RPMI7951 (cell line): Measurements from ENCODE around the gene FOXE3. TPM values are rescaled to one million over a fixed set of nuclear protein-coding genes. Genes with fewer than 3 reads are reported as not detected.

Experiments
- DNase-seq: peaks from one replicate; pipeline ENCODE4 v3.0.0-alpha.2; 2012; ENCODE audit warnings: low read depth
- total RNA-seq: library from RNA; depleted of rRNA; stranded (reverse); fragments of >200 nt; shearing (Covaris generic); gene quantifications from 2 replicates; pipeline ENCODE4 v1.2.3, GENCODE V29; 2014; rRNA removed

The FOXE3 gene
- total RNA-seq, result not detected in 2 replicates

GRCh38 chr1:47415728-47416318, at the start of gene FOXE3:
Gene FOXE3 (plus strand): TSS chr1:47416285. CDS start chr1:47416316, 31 bp downstream.
- no peak for DNase-seq

- no peak for DNase-seq
These were observed 48.4 kb upstream of the FOXE3 start for GRCh38 chr1:47367651-47368050.

- no peak for DNase-seq
These were observed 45.0 kb upstream of the FOXE3 start for GRCh38 chr1:47371016-47371517.

GRCh38 chr1:47374501-47374900, 41.6 kb upstream of the FOXE3 start:
- no peak for DNase-seq

GRCh38 chr1:47378147-47378546, 37.9 kb upstream of the FOXE3 start:
- DNase-seq, result no peak

GRCh38 chr1:47380699-47381098, 35.4 kb upstream of the FOXE3 start:
- no peak for DNase-seq

- DNase-seq, result no peak
These were observed 33.6 kb upstream of the FOXE3 start for GRCh38 chr1:47382399-47382983.

- DNase-seq, result no peak
These were observed 32.0 kb upstream of the FOXE3 start for GRCh38 chr1:47384083-47384482.

GRCh38 chr1:47385020-47385419, 31.1 kb upstream of the FOXE3 start:
- DNase-seq, result no peak

- DNase-seq, result no peak
These were observed 29.8 kb upstream of the FOXE3 start for GRCh38 chr1:47386268-47386667.

- no peak for DNase-seq
These were observed 27.8 kb upstream of the FOXE3 start for GRCh38 chr1:47388030-47388890.

- peak; percentile 52 for DNase-seq
These were observed 27.2 kb upstream of the FOXE3 start for GRCh38 chr1:47388891-47389238.

GRCh38 chr1:47389731-47390130, 26.4 kb upstream of the FOXE3 start:
- no peak for DNase-seq

- DNase-seq, result no peak
These were observed 25.2 kb upstream of the FOXE3 start for GRCh38 chr1:47390843-47391242.

- DNase-seq, result peak; percentile 9
These were observed 22.9 kb upstream of the FOXE3 start for GRCh38 chr1:47393141-47393540.

GRCh38 chr1:47395433-47395832, 20.7 kb upstream of the FOXE3 start:
- peak; percentile 43 for DNase-seq

GRCh38 chr1:47396671-47397196, 19.4 kb upstream of the FOXE3 start:
- no peak for DNase-seq

GRCh38 chr1:47399138-47399845, 16.8 kb upstream of the FOXE3 start:
- DNase-seq, result no peak

GRCh38 chr1:47399846-47400155, 16.3 kb upstream of the FOXE3 start:
- DNase-seq, result no peak

GRCh38 chr1:47401761-47402160, 14.3 kb upstream of the FOXE3 start:
- no peak for DNase-seq

- no peak for DNase-seq
These were observed 13.5 kb upstream of the FOXE3 start for GRCh38 chr1:47402591-47402990.

- DNase-seq, result no peak
These were observed 12.7 kb upstream of the FOXE3 start for GRCh38 chr1:47403321-47403910.
